Measurements from ENCODE around the gene ABCD3.

The ABCD3 gene

DNA sequence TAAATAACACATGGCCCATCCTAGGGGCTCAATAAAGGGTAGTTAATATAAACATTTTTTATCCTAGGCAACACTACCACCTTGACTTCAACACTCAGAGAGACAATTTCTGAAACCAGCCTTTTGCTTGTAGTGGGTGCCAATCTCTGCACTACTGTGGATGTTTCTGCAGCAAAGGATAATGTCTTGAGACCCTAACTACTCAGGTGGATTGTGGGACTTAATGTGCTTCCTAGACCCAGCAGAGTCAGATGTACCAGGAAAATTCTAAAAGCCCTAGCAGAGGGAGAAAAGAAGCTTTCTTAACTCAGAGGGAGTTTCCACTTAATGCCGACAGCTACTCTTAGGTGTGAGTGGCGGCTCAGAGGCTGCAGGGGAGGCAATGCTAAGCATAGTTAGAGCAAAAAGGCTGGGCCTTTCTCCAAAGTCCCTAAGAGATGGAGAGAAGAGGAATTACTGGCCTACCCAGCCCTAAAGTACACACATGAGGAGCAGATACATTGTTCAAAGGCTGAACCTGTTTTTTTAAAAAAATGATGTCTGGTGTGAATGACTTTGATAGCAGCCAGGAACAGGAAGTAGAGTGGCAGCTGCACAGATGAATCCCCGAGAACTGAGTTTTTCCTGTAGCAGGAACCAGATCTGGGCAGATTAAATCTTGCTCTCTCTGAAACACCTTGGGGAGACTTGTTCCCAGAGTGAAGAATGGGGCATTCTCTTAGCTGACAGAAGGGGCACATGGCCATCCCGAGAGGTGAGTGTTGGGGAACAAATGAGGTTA lies 33.5 kb upstream of the ABCD3 start:
- H2BK15ac ChIP-seq (ENCODE audit: low read length): no peak overlapping the region
- no peak overlapping the region for H4K91ac ChIP-seq (ENCODE audit: low read depth, low read length, poor library complexity)
- no peak overlapping the region for H2AK5ac ChIP-seq (ENCODE audit: low read depth, low read length)
- no CpG with 5 or more reads among the region's 4 CpGs for WGBS, 2 donors (ENCODE audit: extremely low coverage in 2 of 2, insufficient read length in 2 of 2, insufficient replicate concordance in 1 of 2)
- H2AFZ ChIP-seq (ENCODE audit: low read length): peak overlapping the region; percentile 66
- H3K36me3 ChIP-seq (replicated peaks in 1 of 2; ENCODE audit: control insufficient read depth in 2 of 2, insufficient read depth in 2 of 2, low read length in 2 of 2): no peaks in the 10 kb centered on the region
- no peak overlapping the region for H3K4ac ChIP-seq (ENCODE audit: low read length)
- H2BK5ac ChIP-seq (ENCODE audit: low read length): no peak overlapping the region
- no peak overlapping the region for H3K4me2 ChIP-seq (ENCODE audit: insufficient read depth, low read length, poor library complexity, severe bottlenecking)
- H3K79me1 ChIP-seq (ENCODE audit: low read depth, low read length): no peaks in the 10 kb centered on the region
- DNase-seq (ENCODE audit: low spot score): no peak
- H3K4me1 ChIP-seq (ENCODE audit: control insufficient read depth in 2 of 2, insufficient read depth in 1 of 2, low read depth in 1 of 2, low read length in 2 of 2): no peaks in the 10 kb centered on the region
- no peak overlapping the region for H3K14ac ChIP-seq (ENCODE audit: low read length)
- no peak overlapping the region for H3K4me3 ChIP-seq (ENCODE audit: low read length in 2 of 2)
- no peak overlapping the region for H3K27ac ChIP-seq (replicated peaks; ENCODE audit: low read length)
- H3K23ac ChIP-seq (ENCODE audit: low read depth, low read length, poor library complexity): no peak overlapping the region
- H3K18ac ChIP-seq (ENCODE audit: low read length): no peak overlapping the region
- H2BK120ac ChIP-seq (ENCODE audit: low read depth, low read length): no peak overlapping the region
- H3K27me3 ChIP-seq (ENCODE audit: control insufficient read depth in 3 of 3, insufficient read depth in 3 of 3, low read depth in 1 of 3, low read length in 3 of 3): peaks cover 0 to 10% (median 0%) of the 10 kb centered on the region in 3 experiments
- H3K9ac ChIP-seq (ENCODE audit: low read depth, low read length, poor library complexity): no peak overlapping the region
- H4K8ac ChIP-seq (ENCODE audit: low read depth, low read length): no peak overlapping the region
- no peak overlapping the region for H2BK12ac ChIP-seq (ENCODE audit: low read length)
- H3K9me3 ChIP-seq (replicated peaks in 1 of 2; ENCODE audit: control insufficient read depth in 2 of 2, insufficient read depth in 1 of 2, low read depth in 1 of 2, low read length in 2 of 2): no peaks in the 10 kb centered on the region

DNA sequence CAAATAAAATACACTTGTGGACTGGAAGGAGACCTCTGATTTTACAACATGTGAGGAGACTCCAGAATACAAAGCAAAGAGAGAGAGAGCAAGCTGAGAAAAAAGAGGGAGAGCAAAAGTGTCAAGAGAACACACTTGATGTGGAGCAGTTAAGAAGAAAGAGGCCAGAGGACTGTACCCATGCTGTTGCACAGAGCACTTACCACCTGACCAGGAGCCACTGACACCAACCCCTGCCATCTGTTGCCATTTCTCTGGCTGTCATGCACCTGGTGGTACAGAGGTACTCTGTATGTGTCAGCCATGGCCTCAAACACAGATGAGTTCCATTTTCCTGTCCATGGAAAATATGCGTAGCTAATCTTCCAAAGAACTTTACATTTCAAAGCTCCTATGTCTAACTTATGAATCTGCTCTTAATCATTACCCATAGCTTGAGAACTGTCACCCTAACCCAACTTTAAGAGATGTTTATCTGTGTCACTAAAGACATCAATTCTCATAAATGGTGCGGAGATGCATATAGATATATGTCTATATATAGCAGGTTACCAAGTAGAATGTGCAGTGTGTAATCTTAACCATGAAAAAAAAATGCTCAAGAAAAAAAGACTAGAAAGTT lies 32.8 kb upstream of the ABCD3 start:
- Histone ChIP-seq H3K79me1 (ENCODE audit: low read depth, low read length) (no peaks in the 10 kb centered on the region), H3K9me3 (replicated peaks in 1 of 2; ENCODE audit: control insufficient read depth in 2 of 2, insufficient read depth in 1 of 2, low read depth in 1 of 2, low read length in 2 of 2) (no peaks in the 10 kb centered on the region), H3K4me2 (ENCODE audit: insufficient read depth, low read length, poor library complexity, severe bottlenecking) (no peak overlapping the region), H3K14ac (ENCODE audit: low read length) (no peak overlapping the region), H3K27ac (replicated peaks; ENCODE audit: low read length) (no peak overlapping the region), H4K8ac (ENCODE audit: low read depth, low read length) (no peak overlapping the region), H2AK5ac (ENCODE audit: low read depth, low read length) (no peak overlapping the region), H3K27me3 (ENCODE audit: control insufficient read depth in 3 of 3, insufficient read depth in 3 of 3, low read depth in 1 of 3, low read length in 3 of 3) (peaks cover 0 to 10% (median 0%) of the 10 kb centered on the region in 3 experiments), H3K4me1 (ENCODE audit: control insufficient read depth in 2 of 2, insufficient read depth in 1 of 2, low read depth in 1 of 2, low read length in 2 of 2) (no peaks in the 10 kb centered on the region), H2BK12ac (ENCODE audit: low read length) (no peak overlapping the region), H3K18ac (ENCODE audit: low read length) (no peak overlapping the region), H2BK5ac (ENCODE audit: low read length) (no peak overlapping the region), H3K9ac (ENCODE audit: low read depth, low read length, poor library complexity) (no peak overlapping the region), H3K36me3 (replicated peaks in 1 of 2; ENCODE audit: control insufficient read depth in 2 of 2, insufficient read depth in 2 of 2, low read length in 2 of 2) (no peaks in the 10 kb centered on the region), H3K23ac (ENCODE audit: low read depth, low read length, poor library complexity) (no peak overlapping the region), H3K4ac (ENCODE audit: low read length) (no peak overlapping the region), H2AFZ (ENCODE audit: low read length) (peak overlapping the region; percentile 66), H4K91ac (ENCODE audit: low read depth, low read length, poor library complexity) (no peak overlapping the region), H2BK15ac (ENCODE audit: low read length) (no peak overlapping the region), H2BK120ac (ENCODE audit: low read depth, low read length) (no peak overlapping the region), H3K4me3 (ENCODE audit: low read length in 2 of 2) (no peak overlapping the region)
- DNase-seq (ENCODE audit: low spot score): no peak
- WGBS, 2 donors (ENCODE audit: extremely low coverage in 2 of 2, insufficient read length in 2 of 2, insufficient replicate concordance in 1 of 2): no CpG with 5 or more reads among the region's 2 CpGs

DNA sequence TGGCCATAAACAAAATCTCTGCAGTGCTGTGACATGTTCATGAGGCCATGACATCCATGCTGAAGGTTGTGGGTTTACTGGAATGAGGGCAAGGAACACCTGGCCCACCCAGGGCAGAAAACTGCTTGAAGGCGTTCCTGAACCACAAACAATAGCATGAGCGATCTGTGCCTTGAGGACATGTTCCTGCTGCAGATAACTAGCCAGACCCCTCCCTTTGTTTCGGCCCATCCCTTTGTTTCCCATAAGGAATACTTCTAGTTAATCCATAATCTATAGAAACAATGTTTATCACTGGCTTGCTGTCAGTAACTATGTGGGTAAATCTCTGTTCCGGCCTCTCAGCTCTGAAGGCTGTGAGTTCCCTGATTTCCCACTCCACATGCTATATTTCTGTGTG lies 28.9 kb upstream of the ABCD3 start:
- H3K9ac ChIP-seq (ENCODE audit: low read depth, low read length, poor library complexity): no peak overlapping the region
- no peak overlapping the region for H2AK5ac ChIP-seq (ENCODE audit: low read depth, low read length)
- no peak for DNase-seq (ENCODE audit: low spot score)
- H4K8ac ChIP-seq (ENCODE audit: low read depth, low read length): no peak overlapping the region
- no peak overlapping the region for H2BK15ac ChIP-seq (ENCODE audit: low read length)
- no peak overlapping the region for H3K4me2 ChIP-seq (ENCODE audit: insufficient read depth, low read length, poor library complexity, severe bottlenecking)
- H4K91ac ChIP-seq (ENCODE audit: low read depth, low read length, poor library complexity): no peak overlapping the region
- no peak overlapping the region for H2AFZ ChIP-seq (ENCODE audit: low read length)
- no peak overlapping the region for H2BK120ac ChIP-seq (ENCODE audit: low read depth, low read length)
- H3K18ac ChIP-seq (ENCODE audit: low read length): no peak overlapping the region
- H3K9me3 ChIP-seq (replicated peaks in 1 of 2; ENCODE audit: control insufficient read depth in 2 of 2, insufficient read depth in 1 of 2, low read depth in 1 of 2, low read length in 2 of 2): peaks cover 0 to 2% of the 10 kb centered on the region in 2 donors
- no peak overlapping the region for H3K27ac ChIP-seq (replicated peaks; ENCODE audit: low read length)
- H3K4me1 ChIP-seq (ENCODE audit: control insufficient read depth in 2 of 2, insufficient read depth in 1 of 2, low read depth in 1 of 2, low read length in 2 of 2): no peaks in the 10 kb centered on the region
- H3K14ac ChIP-seq (ENCODE audit: low read length): no peak overlapping the region
- H3K27me3 ChIP-seq (ENCODE audit: control insufficient read depth in 3 of 3, insufficient read depth in 3 of 3, low read depth in 1 of 3, low read length in 3 of 3): peaks cover 0 to 7% (median 0%) of the 10 kb centered on the region in 3 experiments
- no peak overlapping the region for H3K23ac ChIP-seq (ENCODE audit: low read depth, low read length, poor library complexity)
- H3K4ac ChIP-seq (ENCODE audit: low read length): no peak overlapping the region
- no peaks in the 10 kb centered on the region for H3K36me3 ChIP-seq (replicated peaks in 1 of 2; ENCODE audit: control insufficient read depth in 2 of 2, insufficient read depth in 2 of 2, low read length in 2 of 2)
- H3K4me3 ChIP-seq (ENCODE audit: low read length in 2 of 2): no peak overlapping the region
- no peak overlapping the region for H2BK12ac ChIP-seq (ENCODE audit: low read length)
- H2BK5ac ChIP-seq (ENCODE audit: low read length): no peak overlapping the region
- WGBS, 2 donors (ENCODE audit: extremely low coverage in 2 of 2, insufficient read length in 2 of 2, insufficient replicate concordance in 1 of 2): no CpG with 5 or more reads among the region's 4 CpGs
- no peaks in the 10 kb centered on the region for H3K79me1 ChIP-seq (ENCODE audit: low read depth, low read length)

DNA sequence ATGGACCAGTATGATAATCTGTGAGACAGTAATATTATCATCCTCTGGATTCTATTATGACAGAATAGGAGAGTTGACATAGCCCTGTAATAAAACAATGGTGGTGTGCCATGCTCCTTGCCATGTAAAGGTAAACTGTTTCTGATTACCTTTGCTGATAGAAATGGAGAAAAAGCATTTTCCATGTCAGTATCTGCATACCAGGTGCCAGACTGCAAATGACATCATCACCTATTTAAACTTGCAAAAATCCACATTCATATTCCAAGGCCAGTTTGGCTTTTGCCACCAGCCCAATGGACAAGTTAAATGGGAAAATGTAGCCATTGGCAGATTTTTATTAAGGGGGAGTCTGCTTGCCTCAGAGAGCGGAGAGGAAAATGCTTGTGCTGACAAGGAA lies 23.9 kb upstream of the ABCD3 start:
- Histone ChIP-seq H2BK120ac (ENCODE audit: low read depth, low read length) (no peak overlapping the region), H3K4me2 (ENCODE audit: insufficient read depth, low read length, poor library complexity, severe bottlenecking) (no peak overlapping the region), H3K36me3 (replicated peaks in 1 of 2; ENCODE audit: control insufficient read depth in 2 of 2, insufficient read depth in 2 of 2, low read length in 2 of 2) (no peaks in the 10 kb centered on the region), H4K91ac (ENCODE audit: low read depth, low read length, poor library complexity) (no peak overlapping the region), H3K23ac (ENCODE audit: low read depth, low read length, poor library complexity) (no peak overlapping the region), H2BK5ac (ENCODE audit: low read length) (no peak overlapping the region), H3K4me1 (ENCODE audit: control insufficient read depth in 2 of 2, insufficient read depth in 1 of 2, low read depth in 1 of 2, low read length in 2 of 2) (peaks cover 6% of the 10 kb centered on the region in 2 donors), H3K9ac (ENCODE audit: low read depth, low read length, poor library complexity) (no peak overlapping the region), H3K14ac (ENCODE audit: low read length) (no peak overlapping the region), H2BK12ac (ENCODE audit: low read length) (no peak overlapping the region), H3K27ac (replicated peaks; ENCODE audit: low read length) (no peak overlapping the region), H3K18ac (ENCODE audit: low read length) (no peak overlapping the region), H3K4me3 (ENCODE audit: low read length in 2 of 2) (no peak overlapping the region), H3K27me3 (ENCODE audit: control insufficient read depth in 3 of 3, insufficient read depth in 3 of 3, low read depth in 1 of 3, low read length in 3 of 3) (peaks cover 0 to 3% (median 0%) of the 10 kb centered on the region in 3 experiments), H4K8ac (ENCODE audit: low read depth, low read length) (no peak overlapping the region), H2BK15ac (ENCODE audit: low read length) (no peak overlapping the region), H3K9me3 (replicated peaks in 1 of 2; ENCODE audit: control insufficient read depth in 2 of 2, insufficient read depth in 1 of 2, low read depth in 1 of 2, low read length in 2 of 2) (peaks cover 0 to 2% of the 10 kb centered on the region in 2 donors), H3K4ac (ENCODE audit: low read length) (no peak overlapping the region), H3K79me1 (ENCODE audit: low read depth, low read length) (no peaks in the 10 kb centered on the region), H2AFZ (ENCODE audit: low read length) (no peak overlapping the region), H2AK5ac (ENCODE audit: low read depth, low read length) (no peak overlapping the region)
- WGBS, 2 donors (ENCODE audit: extremely low coverage in 2 of 2, insufficient read length in 2 of 2, insufficient replicate concordance in 1 of 2): no CpG with 5 or more reads among the region's 1 CpG
- DNase-seq (ENCODE audit: low spot score): no peak
